Measurements from ENCODE around the gene DUSP14. TPM values are rescaled to one million over a fixed set of nuclear protein-coding genes. Genes with fewer than 3 reads are reported as not detected.

DUSP14 gene
- total and polyA plus RNA-seq, 2 of the 8 experiments (the other 6 are each of a cell fraction or from before 2014, with no cell fraction given): 22.1 to 37.9 TPM

DNA sequence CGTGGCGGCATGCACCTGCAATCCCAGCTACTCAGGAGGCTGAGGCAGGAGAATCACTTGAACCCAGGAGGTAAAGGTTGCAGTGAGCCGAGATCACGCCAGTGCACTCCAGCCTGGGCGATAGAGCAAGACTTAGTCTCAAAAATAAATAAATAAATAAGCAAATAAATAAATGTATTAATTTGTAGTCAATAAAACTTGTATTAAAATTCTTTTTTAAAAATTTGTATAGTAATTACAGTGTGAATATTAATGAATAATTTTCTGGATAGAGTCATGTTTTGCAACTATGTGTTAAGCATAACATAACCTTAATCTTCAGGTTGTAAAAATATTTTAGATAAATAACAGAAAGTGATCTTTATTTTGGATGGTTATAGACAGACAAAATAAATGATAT, 27.2 kb upstream of the DUSP14 start (continued):
- TF ChIP-seq SUZ12 (IDR thresholded peaks at IDR 0.05; ENCODE audit: low read length): no peak
- no peak for TF ChIP-seq TBP (IDR thresholded peaks at IDR 0.05; ENCODE audit: low read depth, low read length)
- no peak for TF ChIP-seq HDAC6 (IDR thresholded peaks at IDR 0.05; ENCODE audit: low read depth, low read length)
- TF ChIP-seq YY1 (IDR thresholded peaks at IDR 0.05; ENCODE audit: low read depth, low read length): no peak
